Hepatocyte (in vitro differentiated cells): ENCODE results near the gene RPP30. TPM values are rescaled to one million over a fixed set of nuclear protein-coding genes. Genes with fewer than 3 reads are reported as not detected.

Source experiments
- DNase-seq: peaks from one replicate; pipeline ENCODE4 v3.0.0-alpha.2; 2016; ENCODE audit warnings: low spot score
- H2AFZ ChIP-seq: fragments of 200-600 bp; sonication (generic); 2 replicates; pipeline ENCODE4 v1.6.0; 2016; ENCODE audit warnings: antibody characterized with exemption, mild to moderate bottlenecking
- H3K27ac ChIP-seq: fragments of 200-600 bp; sonication (generic); 2 replicates; pipeline ENCODE4 v1.5.1; 2016; ENCODE audit warnings: mild to moderate bottlenecking
- H3K27me3 ChIP-seq: fragments of 200-600 bp; sonication (generic); 2 replicates; pipeline ENCODE4 v1.6.1; 2016
- H3K36me3 ChIP-seq: fragments of 200-600 bp; sonication (generic); replicated peaks from 2 replicates; pipeline ENCODE4 v1.5.1; 2016; ENCODE audit warnings: low read depth; ENCODE audit not compliant: insufficient read depth
- H3K4me1 ChIP-seq: fragments of 200-600 bp; sonication (generic); 2 replicates; pipeline ENCODE4 v1.5.1; 2016; ENCODE audit warnings: mild to moderate bottlenecking, moderate library complexity; ENCODE audit not compliant: insufficient read depth
- H3K4me2 ChIP-seq: fragments of 200-600 bp; sonication (generic); 2 replicates; pipeline ENCODE4 v1.6.0; 2016
- H3K4me3 ChIP-seq: fragments of 200-600 bp; sonication (generic); 2 replicates; pipeline ENCODE4 v1.5.1; 2016; ENCODE audit warnings: mild to moderate bottlenecking
- H3K79me2 ChIP-seq: fragments of 200-600 bp; sonication (generic); 2 replicates; pipeline ENCODE4 v1.6.0; 2017; ENCODE audit warnings: mild to moderate bottlenecking
- H3K9me2 ChIP-seq: fragments of 200-600 bp; sonication (generic); replicated peaks from 2 replicates; pipeline ENCODE4 v1.6.0; 2017; ENCODE audit warnings: mild to moderate bottlenecking; ENCODE audit not compliant: insufficient read depth
- H3K9me3 ChIP-seq: fragments of 200-600 bp; sonication (generic); 2 replicates; pipeline ENCODE4 v1.5.1; 2016; ENCODE audit warnings: low read depth, mild to moderate bottlenecking
- H4K20me1 ChIP-seq: fragments of 200-600 bp; sonication (generic); 2 replicates; pipeline ENCODE4 v1.6.0; 2016; ENCODE audit warnings: mild to moderate bottlenecking; ENCODE audit not compliant: insufficient read depth, poor library complexity, severe bottlenecking
- CTCF ChIP-seq: fragments of 200-600 bp; sonication (generic); IDR thresholded peaks from 2 replicates; pipeline ENCODE4 v1.5.1; 2016; ENCODE audit warnings: antibody characterized with exemption, mild to moderate bottlenecking; ENCODE audit not compliant: poor library complexity
- EZH2 ChIP-seq: fragments of 200-600 bp; sonication (generic); IDR thresholded peaks from 2 replicates; pipeline ENCODE4 v1.6.1; 2016; ENCODE audit warnings: antibody characterized with exemption, mild to moderate bottlenecking, borderline replicate concordance
- EZH2phosphoT487 ChIP-seq: fragments of 200-600 bp; sonication (generic); IDR thresholded peaks from one replicate; pipeline ENCODE4 v1.6.1; 2018; ENCODE audit warnings: antibody characterized with exemption, mild to moderate bottlenecking, low read depth, moderate library complexity; ENCODE audit not compliant: unreplicated experiment, severe bottlenecking
- WGBS: methylation state at CpG from one replicate; pipeline ENCODE4 v1.1.6; 2016; ENCODE audit warnings: low lambda C conversion rate; ENCODE audit errors: missing lambda C conversion rate; 5-methylcytosine and 5-hydroxymethylcytosine counted together
- polyA plus RNA-seq: library from polyadenylated mRNA; unstranded; fragments of >200 nt; fragmentation: Nextera tagmentation; extraction: Ambion mirVana; gene quantifications from 2 replicates; pipeline ENCODE4 v1.2.1, GENCODE V29; 2016
- total RNA-seq: library from RNA; depleted of rRNA; stranded (reverse); fragments of >200 nt; gene quantifications from 2 replicates; pipeline ENCODE4 v1.2.3, GENCODE V29; 2014

The RPP30 gene
- total and polyA plus RNA-seq, 2 experiments from 2014 or later: 33.1 to 38.6 TPM

- no peak for DNase-seq
- no peak for TF ChIP-seq EZH2
- TF ChIP-seq CTCF: no peak
- TF ChIP-seq EZH2phosphoT487: no peak
- H3K36me3 ChIP-seq: no peaks in the 10 kb centered on the region
Measured at GRCh38 chr10:90887555-90887954, 15.8 kb downstream of the RPP30 start.

DNA sequence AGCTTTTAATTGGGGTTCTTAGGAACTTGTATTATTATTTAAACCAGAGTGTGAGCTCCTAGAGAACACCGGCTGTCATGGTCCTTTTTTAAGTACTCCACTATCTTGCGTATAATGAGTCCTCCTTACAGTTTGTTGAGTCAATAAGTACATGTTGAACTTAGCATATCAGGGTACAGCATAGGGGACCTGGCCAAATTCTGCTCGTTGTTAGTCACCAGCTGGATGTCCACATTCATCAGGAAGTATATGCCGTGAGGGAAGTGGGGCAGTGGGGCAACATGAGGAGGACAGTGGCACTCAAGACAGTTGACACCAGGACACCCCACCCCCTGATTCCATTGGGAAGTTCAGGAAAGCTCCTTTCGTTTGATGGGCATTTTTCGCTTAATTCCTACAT is 16.6 kb downstream of the RPP30 start:
- DNase-seq: no peak
- Histone ChIP-seq H4K20me1 (no peaks in the 10 kb centered on the region), H2AFZ (no peak overlapping the region), H3K79me2 (no peaks in the 10 kb centered on the region), H3K4me1 (peaks cover 5% of the 10 kb centered on the region), H3K27ac (no peak overlapping the region), H3K36me3 (no peaks in the 10 kb centered on the region), H3K27me3 (no peaks in the 10 kb centered on the region), H3K9me3 (no peaks in the 10 kb centered on the region), H3K4me3 (no peak overlapping the region), H3K4me2 (no peak overlapping the region), H3K9me2 (no peaks in the 10 kb centered on the region)
- whole genome bisulfite sequencing: 100% methylated on average over 6 of the region's 6 CpGs
- no peak for TF ChIP-seq EZH2phosphoT487
- TF ChIP-seq EZH2: no peak
- no peak for TF ChIP-seq CTCF

More at GRCh38 chr10:90887555-90887954, 15.8 kb downstream of the RPP30 start:
- Histone ChIP-seq H3K4me3 (no peak overlapping the region), H2AFZ (no peak overlapping the region), H3K27ac (no peak overlapping the region), H3K4me1 (peaks cover 5% of the 10 kb centered on the region), H3K9me2 (no peaks in the 10 kb centered on the region), H3K4me2 (no peak overlapping the region), H4K20me1 (no peaks in the 10 kb centered on the region), H3K9me3 (no peaks in the 10 kb centered on the region), H3K27me3 (no peaks in the 10 kb centered on the region), H3K79me2 (no peaks in the 10 kb centered on the region)
- WGBS: 86% methylated on average over 6 of the region's 6 CpGs

DNA sequence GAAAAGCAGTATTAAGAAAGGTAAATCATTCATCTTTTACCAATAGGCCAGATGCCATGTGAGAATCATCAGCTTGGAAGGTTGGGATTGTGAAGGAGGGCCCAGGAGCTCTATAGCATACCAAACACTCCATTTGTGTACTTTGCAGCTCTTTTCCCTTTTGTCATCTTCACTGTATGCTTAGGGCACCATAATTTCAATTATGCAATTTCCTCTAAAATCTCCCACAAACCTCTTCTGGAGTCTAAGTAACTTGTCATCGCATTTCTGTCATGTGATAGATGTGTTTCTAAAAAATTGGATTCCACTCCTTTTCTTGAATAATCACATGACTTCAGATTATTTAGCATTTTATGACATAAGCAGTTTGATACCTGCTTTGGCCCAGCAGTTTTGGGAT is 17.9 kb downstream of the RPP30 start:
- Histone ChIP-seq H3K4me3 (no peak overlapping the region), H3K9me3 (no peaks in the 10 kb centered on the region), H4K20me1 (no peaks in the 10 kb centered on the region), H3K4me1 (peaks cover 4% of the 10 kb centered on the region), H2AFZ (no peak overlapping the region), H3K36me3 (no peaks in the 10 kb centered on the region), H3K9me2 (no peaks in the 10 kb centered on the region), H3K4me2 (no peak overlapping the region), H3K27ac (no peak overlapping the region), H3K79me2 (no peaks in the 10 kb centered on the region), H3K27me3 (no peaks in the 10 kb centered on the region)
- TF ChIP-seq CTCF: no peak
- no peak for TF ChIP-seq EZH2
- TF ChIP-seq EZH2phosphoT487: no peak
- DNase-seq: no peak
- WGBS: 100% methylated on average over 1 of the region's 1 CpG

GRCh38 chr10:90890347-90890746 is 18.6 kb downstream of the RPP30 start:
- Histone ChIP-seq H3K9me3 (no peaks in the 10 kb centered on the region), H3K36me3 (no peaks in the 10 kb centered on the region), H4K20me1 (no peaks in the 10 kb centered on the region), H3K4me2 (no peak overlapping the region), H3K27ac (no peak overlapping the region), H3K9me2 (no peaks in the 10 kb centered on the region), H3K27me3 (no peaks in the 10 kb centered on the region), H3K79me2 (no peaks in the 10 kb centered on the region), H2AFZ (no peak overlapping the region), H3K4me3 (no peak overlapping the region), H3K4me1 (no peaks in the 10 kb centered on the region)
- TF ChIP-seq EZH2 (no peak), EZH2phosphoT487 (no peak), CTCF (no peak)
- WGBS: 91% methylated on average over 2 of the region's 2 CpGs
- DNase-seq: no peak
